NCI-H345 treated with DMSO at 0.1 percent for 48 hours (cell line): ENCODE results near the gene CCDC112.

ENCODE experiments used
- DNase-seq: peaks from one replicate; lab custom pipeline; 2025; ENCODE audit not compliant: unreplicated experiment; lab: John Stamatoyannopoulos, UW

CCDC112 gene

DNA sequence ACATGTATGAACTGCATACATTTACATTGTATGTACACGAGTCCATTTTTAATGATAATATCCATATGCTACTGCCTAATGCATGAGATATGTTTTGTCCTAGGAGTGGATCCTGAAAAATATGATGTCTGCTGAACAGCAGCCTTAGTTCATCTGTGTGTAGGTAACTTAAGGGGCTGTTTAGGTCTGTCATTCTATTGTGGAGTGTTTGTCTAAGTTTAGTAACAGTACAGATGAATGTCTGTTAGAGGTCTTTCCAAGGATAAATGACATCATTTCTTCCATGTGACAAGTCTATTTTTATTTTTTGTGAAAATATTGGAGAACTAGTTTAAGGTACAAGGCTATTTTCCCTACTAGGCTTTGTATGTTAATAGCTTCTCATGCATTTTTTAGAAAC, 22.6 kb upstream of the CCDC112 start:
- DNase-seq = no peak

DNA sequence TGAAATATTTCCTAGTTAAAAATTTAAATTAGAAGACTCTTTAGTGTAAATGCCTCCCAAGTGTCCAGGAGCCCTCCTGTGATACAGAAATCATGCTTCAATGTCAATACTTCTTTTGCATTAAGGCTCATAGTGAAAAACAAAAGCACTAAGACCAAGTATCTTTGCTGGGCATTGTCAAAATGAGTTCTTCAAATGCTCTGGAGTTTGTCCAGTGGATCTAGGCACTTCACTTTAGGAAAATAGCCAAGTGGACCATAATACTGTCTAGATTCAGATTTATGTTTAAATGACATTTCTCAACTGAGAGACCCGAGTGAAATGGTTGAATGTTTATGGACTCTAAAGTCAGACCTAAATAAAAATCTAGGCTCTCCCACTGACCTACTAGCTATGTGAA, 21.3 kb upstream of the CCDC112 start:
- DNase-seq = no peak

DNA sequence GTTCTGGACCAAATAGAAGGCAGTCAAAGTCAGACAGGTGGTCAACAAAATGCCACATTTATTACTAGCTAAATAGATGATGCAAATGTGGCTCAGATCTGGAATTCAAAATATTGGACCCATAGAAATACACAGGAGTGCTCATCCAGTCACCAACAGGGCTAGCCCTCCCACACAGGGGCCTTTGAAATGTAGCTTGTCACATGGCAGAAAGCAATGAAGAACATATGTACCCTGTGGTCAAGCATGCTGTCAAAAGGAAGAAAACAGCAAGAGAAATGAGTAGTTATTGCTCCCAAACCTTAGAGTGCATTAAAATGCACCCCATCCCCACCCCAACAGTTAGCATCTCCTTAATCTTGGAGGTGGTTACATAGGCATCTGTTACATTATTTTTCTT, 20.9 kb upstream of the CCDC112 start:
- DNase-seq = no peak

DNA sequence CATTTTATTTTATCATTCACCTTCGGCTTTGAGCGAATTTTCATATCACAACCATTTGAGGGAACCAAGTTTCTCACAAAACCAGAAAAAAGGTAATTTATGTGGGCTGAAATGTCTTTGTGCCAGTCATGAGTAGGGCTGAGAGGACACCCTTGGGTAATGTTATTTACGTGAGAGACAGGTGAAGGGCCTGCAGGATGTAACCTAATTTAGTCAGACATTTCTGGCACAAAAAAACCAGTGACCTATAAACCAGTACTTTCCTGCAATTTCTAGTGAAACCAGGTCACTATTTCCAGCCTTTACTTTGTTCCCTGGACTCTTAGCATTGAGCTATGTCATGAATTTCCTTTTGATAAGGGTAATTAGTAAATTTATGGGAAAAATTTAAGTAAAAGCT, 17.2 kb upstream of the CCDC112 start:
- no peak for DNase-seq

DNA sequence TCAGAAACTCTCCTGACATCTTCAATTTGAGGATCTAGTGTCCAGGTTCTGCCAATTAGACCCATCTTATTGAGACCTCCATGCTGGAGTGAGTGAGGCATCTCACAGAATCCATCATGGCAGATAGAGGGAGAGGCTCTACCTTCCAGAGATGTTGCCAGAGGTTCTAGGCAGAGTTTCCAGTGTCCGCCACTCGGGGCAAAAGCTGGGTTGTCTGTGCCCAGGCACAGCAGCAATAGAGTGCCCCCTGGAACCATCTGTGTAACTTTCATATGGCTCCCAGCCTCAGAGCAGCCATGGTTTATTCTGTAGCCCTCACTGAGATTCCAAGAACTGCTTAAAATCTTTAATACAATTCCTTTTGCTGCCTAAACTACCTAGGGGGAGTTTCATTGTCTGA, 16.6 kb upstream of the CCDC112 start:
- no peak for DNase-seq

DNA sequence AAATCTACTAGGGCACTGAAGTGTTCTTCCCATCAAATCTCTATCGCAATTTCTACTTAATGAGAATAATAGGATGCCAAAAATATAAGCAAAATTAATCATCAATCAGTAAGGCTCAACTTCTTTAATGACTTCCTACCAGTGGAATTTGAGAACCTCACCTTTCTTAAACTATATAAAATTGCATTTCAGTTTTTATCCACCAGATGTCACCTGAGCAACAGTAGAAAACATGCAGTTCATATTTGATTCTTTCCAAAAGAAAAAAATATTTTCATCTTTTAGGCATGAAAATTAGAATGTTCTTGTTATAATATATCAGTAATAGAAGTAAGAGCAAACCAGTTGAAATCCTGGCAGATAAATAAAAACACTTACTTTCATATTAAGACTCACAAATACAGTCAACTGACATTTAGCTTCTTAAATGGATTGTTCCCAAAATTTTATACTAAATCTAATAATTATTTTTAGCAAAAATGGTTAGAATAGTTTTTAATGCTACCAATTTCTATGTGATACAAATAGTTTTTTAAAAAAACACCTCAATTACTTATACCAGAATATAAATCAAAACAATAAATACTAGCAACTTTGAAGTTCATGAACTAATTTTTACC, 13.4 kb upstream of the CCDC112 start:
- peak; percentile 41 for DNase-seq

DNA sequence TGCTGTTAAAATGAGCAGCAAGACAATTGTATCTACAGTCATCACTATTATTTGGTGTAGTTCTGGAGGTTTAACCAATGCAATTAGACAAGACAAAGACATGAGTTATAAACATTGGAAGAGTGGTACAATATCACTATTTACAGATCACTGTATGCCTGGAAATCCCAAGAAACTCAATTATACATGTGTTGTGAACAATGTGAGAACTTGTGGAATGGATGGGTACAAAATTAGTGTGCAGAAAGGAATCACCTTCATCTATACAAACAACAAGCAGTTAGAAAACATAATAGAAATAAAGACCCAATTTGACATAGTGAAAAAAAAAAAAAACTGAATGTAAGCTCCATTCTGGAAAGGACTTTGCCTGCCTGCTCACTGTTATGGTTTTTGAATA, 12.4 kb upstream of the CCDC112 start:
- no peak for DNase-seq

DNA sequence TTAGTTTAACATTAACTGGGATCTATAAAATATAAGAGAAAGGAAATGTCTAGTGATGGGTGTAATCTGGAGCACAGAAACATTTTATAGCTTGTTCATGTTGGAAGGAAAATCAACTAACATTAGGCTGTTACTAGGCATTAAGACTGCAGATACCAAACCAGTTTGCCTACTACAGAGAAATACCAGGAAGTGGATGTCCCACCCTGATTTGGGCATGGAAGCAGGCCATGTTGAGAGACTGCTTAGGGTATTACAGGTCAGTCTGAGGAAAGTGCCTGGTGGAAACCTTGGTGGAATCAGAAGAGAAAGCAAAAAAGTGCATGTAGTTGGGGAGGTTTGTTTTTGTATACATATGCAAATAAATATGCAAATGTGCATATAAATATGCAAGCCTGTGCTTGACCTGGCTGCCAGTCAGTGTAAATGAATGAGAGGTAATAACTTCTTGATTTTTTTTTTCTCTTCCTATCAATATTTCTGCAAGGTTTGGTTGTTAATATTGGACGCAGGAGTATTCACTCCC, 9.6 kb upstream of the CCDC112 start:
- DNase-seq = no peak

DNA sequence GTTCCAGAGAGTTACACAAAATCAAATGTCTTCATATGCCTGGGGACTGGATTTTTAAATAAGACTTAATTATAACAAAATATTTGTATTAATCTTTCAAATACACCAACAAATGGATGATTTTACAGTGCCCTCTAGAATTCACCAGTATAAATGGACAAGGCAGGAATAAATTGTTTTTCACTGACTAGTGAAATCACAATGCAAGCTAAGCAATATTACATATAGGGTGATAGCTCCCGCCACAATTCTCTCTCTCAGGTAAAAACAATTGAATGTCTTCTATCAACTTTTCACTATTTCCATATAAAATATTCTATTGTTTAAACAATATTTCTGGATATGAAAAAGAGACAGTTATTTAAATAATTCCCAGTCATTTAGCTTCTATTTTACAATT, 8.0 kb upstream of the CCDC112 start:
- DNase-seq = no peak

DNA sequence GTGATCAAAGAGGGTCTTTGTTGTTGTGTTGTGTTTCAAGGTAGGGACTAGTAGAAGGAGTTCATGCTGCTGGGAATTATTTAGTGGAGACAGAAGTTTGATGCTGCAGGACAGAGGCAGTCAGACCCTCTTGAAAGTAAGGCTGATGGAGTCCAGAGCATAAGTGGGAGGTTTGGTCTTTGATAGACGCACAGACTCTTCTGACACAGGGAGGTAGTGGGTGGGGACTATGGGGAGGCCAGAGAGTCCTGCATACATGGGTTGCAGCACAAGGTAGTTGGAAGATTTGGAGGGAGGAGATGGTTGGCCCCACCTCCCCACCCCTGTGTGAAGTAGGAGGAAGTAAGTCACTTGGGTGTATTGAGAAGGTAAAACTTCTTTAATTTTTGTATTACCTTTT, 2.4 kb upstream of the CCDC112 start:
- DNase-seq = no peak

DNA sequence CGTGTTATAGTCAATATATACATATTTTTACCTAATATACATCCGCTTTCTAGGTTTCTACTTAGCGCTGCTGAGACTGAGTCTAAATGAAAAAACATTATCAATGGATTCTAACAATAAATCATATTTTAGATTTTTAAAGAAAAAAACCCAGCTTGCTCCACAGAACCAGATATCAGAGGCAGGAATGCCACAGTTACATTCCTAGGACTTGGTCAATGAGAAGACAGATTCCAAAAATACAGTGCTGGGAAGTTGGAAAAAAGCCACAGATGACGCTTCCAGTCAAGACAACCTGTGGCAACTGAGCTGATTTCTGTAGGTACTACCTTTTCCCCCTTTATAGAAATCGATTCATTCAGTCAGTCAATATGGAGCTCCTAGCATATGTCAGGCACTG, 577 bp upstream of the CCDC112 start:
- no peak for DNase-seq

DNA sequence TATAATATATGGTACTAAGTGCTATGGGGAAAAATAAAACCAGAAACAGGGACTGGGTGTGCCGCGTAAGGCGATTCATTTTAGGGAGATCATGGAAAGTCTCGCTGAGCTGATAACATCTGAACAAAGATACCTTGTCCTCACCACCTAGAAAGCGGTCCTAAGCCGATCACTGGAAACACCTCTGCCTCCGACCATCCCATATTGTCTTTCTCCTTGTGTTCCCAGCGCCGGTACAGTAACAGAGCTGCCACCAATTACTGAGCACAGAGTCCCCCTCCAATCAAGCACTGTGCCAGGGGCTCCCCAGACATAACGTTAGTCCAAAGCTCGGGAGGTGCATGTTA, 704 bp downstream of the CCDC112 start:
- peak; percentile 30 for DNase-seq

DNA sequence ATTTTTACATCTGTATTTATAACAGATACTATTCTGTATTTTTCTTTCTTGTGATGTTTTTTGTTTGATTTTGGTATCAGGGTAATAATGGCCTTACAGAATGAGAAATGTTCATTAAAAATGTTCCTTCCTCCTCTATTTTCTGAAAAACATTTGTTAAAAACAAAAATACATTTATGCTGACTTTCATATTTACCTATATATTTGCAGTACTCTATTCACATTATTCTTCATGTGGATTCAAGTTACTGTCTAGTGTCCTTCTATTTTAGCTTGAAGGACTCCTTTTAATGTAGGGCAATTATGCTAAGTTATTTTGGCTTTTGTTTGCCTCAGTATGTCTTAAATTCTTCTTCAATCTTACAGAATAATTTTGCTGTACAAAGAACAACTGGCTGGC, 5.1 kb downstream of the CCDC112 start:
- DNase-seq = no peak

DNA sequence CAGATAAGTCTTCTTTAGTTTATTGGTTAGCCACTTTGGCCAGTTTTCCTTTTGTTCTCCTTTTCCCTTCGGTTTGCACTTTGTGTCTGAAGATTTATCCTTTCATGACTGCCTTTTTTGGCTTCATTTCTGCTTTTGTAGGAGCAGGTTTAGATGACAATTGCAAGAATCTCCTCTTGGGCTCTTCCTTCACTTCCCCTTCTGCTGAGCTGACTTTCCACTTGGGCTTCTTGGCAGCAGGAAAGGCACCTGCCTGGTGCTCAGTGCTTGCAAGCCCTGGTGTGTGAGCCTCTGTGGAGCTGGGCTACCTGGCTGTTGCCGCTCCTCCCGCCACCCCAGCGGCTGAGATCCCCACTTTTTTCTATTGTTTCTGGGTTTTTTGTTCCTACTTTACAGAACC, 7.3 kb downstream of the CCDC112 start:
- DNase-seq = no peak

DNA sequence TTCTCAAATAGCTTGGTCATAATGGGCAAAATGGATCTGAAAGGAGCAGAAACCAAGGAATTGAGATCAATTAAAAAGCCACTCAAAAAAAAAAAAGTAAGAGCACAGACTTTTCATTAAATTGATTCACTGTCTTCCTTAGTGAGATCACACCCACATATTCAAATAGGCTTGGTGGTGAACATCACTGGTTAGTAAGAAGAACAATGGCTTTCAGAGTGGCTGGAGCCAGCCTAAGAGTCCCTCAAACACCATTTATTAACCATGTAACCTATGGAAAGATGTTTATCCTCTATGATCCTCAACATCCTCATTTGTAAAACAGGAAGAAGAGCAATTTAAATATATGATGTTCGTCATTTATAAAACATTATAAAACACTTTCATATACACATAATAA, 12.4 kb downstream of the CCDC112 start:
- no peak for DNase-seq

DNA sequence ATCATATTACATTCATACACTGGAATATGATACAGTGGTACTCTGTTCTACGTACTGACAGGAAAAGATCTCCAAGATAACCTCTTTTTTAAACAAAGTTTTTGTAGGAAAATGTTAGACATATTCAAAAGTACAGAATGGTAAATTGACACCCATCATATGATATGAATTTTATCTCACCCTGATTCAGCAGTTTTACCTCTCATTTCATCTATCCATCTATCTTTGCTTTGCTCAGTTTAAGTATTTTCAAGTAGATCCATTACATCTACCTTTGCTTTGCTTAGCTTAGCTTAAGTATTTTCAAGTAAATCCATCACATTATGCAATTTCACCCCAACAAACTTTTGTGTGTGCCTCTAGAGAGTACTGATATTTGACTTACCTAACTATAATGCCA, 14.3 kb downstream of the CCDC112 start:
- no peak for DNase-seq

DNA sequence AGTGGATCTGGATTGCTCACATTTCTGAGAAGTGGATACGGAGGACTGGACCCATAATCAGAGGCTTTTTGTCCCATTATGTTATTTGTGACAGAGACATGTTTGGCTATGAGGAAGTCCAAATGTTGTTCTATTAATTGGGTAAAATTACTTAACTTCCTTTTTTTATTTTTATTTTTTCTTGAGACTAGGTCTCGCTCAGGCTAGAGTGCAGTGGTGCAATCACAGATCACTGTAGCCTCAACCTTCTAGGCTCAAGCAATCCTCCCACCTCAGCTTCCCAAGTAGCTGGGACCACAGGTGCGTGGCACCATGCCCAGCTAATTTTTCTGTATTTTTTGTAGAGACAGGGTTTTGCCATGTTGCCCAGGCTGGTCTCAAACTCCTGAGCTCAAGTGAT, 21.9 kb downstream of the CCDC112 start:
- DNase-seq = no peak

DNA sequence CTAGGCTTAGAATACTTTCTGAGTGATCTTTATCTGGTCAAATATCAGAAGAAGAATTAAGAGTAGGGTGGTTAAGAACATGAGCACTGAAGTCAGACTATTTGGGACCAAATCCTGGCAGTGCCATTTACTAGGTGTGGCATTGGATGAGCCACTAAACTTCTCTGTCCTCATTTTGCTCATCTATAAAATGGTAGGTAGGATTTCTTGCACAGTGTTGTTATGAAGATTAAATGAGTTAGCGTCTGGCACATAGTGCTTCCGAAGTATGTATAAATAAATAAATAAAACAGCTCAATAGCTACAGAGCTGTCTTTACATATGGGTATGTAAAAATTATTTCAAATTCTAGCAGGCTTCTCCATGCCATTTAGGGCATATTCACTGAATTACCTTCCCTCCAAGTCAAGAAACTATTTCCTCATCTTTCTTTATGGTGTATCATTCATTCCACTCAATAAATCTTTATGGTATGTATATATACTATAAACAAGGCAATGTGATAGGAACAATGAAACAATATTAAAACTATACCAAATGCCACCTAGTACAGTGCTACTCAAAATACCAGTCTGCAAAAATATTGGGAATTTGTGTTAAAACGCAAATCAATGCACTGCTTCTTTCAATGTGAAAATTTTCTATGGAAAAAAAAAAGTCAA, 24.0 kb downstream of the CCDC112 start:
- DNase-seq = no peak

DNA sequence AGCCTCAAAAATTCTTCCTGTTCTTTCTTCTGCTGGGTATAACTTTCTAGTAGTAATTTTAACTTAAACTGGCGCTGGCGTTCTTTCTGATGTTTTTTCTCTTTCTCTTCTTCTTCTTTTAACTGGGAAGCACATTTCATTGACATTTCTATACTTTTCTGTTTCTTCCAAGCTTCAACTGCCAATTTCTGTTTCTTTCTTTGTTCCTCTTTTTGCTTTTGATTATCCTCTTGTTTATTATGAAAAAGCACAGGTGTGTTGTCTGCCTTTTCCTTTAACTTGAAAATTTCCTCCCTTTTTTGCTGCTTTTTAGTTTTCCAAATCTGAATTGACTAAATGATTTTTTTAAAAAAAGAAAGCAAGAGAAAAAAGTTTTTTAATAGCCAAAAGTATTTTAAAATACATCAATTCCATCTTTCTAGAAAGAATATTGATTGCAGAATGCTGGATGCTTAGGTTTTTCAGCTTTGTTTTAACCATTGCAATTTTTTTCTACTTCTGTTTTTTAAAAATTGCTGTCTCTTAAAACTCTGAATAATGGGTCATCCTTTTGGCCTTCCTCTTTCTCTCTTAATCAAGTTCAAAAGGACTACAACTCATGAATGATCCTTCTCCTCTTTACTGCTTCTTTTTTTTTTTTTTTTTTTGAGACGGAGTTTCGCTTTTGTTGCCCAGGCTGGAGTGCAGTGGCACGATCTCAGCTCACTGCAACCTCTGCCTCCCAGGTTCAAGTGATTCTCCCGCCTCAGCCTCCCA, 25.0 kb downstream of the CCDC112 start:
- no peak for DNase-seq

DNA sequence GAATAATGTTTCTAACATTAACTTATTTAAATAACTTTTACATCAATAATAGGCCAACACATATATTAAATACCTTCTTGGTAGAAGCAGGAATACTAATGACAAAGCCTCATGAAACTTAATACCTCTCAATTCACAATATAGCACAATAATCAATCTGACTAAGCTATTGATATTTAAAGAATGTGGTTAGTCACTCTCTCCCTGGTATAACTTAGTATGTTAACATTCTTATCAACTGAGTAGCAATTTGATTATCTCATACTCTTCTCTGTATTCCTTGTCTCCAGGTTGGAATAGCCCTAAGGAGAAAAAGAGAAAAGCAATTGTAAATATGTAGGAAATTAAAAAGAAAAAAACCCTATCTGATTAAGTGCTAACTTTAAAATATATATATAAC, 28.8 kb downstream of the CCDC112 start:
- DNase-seq = no peak

DNA sequence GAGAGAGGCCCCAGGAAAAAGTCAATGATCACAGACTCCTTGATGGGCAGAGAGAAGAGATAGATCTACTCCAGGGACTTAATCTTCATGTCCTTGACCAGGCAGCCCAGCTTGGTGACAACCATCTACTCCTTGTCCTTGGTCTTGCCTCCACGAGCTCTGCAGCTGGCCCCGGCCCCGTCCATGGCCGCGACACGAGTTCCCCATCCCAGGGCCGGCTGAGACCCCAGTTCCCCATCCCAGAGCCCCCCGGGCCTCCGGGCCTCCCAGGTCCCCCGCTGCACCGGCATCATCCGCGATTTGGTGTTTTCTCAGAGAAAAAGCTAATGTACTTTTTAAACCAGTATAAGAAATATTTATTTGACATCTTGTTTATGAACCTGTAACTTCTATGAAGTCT, 31.2 kb downstream of the CCDC112 start:
- DNase-seq = no peak

DNA sequence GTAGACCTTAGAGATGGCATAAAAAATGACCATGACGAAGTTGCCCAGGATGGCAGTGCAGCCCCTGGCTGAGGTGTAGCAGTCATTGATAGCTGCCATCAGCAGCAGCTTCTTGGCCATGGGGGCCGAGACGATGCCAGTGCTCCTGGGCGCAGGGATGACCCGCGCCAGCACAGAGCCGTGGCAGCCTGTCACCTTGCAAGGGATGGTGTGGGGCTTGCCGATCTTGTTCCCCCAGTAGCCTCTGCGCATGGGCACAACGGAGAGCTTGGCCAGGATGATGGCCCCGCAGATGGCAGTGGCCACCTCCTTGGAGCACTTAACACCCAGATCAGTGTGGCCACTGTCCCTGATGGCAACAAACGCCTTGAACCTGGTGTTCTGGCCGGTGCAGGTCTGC, 31.7 kb downstream of the CCDC112 start:
- no peak for DNase-seq

DNA sequence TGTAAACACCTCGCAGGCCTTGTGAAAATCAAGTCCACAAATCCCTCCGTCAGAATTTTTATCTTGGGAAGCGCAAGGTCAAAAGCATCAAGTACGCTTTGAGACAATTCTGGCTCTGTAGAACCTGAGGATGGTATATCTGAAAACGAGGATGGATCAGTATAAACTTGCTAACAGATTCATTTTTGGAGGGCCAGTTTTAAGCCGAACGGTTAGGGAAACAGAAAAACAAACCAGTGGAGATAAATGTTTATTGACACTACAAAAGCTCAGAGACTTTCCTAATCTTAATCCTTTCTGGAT, 33.4 kb downstream of the CCDC112 start:
- no peak for DNase-seq
